Gastroesophageal sphincter (tissue), 3 donors: ENCODE results near the gene SPSB2.

Source experiments
- EP300 ChIP-seq: sonication (generic); formaldehyde crosslinking; IDR thresholded peaks from one replicate; pipeline ENCODE4 v1.6.1; 2017; ENCODE audit warnings: antibody characterized with exemption, mild to moderate bottlenecking
- POLR2AphosphoS5 ChIP-seq: sonication (generic); formaldehyde crosslinking; IDR thresholded peaks from one replicate; pipeline ENCODE4 v1.6.1; 2017; ENCODE audit warnings: antibody characterized with exemption
- TF ChIP-seq, protein P1 (sequence below), 4 experiments: fragments of 200-600 bp in 2 of 4; fragments of 450-650 bp in 2 of 4; sonication (generic) in 1 of 4; IDR thresholded peaks; one replicate each; pipeline ENCODE4 v1.5.1; 2017 to 2019; ENCODE audit warnings: antibody characterized with exemption in 4 of 4, mild to moderate bottlenecking in 2 of 4, moderate library complexity in 2 of 4

DNA sequence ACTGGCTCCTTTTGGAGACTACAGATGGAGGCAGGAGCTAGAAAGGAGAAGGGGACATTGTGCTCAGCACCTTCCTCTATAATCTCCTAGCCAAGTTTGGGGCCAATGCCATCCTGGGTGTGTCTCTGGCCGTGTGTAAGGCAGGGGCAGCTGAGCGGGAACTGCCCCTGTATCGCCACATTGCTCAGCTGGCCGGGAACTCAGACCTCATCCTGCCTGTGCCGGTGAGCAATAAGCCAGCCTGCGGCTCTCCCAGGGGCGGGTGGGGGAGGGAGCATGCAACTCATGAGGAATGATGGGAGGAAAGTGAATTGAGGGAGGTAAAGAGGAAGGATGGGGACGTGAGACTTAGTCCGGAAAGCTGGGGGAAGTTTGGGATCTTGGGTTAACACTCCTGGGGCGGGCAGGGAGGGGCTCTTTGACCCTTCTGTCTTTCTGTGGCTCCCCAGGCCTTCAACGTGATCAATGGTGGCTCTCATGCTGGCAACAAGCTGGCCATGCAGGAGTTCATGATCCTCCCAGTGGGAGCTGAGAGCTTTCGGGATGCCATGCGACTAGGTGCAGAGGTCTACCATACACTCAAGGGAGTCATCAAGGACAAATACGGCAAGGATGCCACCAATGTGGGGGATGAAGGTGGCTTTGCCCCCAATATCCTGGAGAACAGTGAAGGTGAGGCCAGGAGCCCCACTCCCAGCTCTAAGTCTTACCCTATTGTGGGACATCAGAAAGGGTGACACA lies 44.6 kb upstream of the SPSB2 start:
- TF ChIP-seq, protein P1, sequence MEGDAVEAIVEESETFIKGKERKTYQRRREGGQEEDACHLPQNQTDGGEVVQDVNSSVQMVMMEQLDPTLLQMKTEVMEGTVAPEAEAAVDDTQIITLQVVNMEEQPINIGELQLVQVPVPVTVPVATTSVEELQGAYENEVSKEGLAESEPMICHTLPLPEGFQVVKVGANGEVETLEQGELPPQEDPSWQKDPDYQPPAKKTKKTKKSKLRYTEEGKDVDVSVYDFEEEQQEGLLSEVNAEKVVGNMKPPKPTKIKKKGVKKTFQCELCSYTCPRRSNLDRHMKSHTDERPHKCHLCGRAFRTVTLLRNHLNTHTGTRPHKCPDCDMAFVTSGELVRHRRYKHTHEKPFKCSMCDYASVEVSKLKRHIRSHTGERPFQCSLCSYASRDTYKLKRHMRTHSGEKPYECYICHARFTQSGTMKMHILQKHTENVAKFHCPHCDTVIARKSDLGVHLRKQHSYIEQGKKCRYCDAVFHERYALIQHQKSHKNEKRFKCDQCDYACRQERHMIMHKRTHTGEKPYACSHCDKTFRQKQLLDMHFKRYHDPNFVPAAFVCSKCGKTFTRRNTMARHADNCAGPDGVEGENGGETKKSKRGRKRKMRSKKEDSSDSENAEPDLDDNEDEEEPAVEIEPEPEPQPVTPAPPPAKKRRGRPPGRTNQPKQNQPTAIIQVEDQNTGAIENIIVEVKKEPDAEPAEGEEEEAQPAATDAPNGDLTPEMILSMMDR (IDR thresholded peaks at IDR 0.05), result no peak
- no peak for TF ChIP-seq POLR2AphosphoS5
- TF ChIP-seq EP300, result no peak
